ENCODE results near the gene ICAM4. TPM values are rescaled to one million over a fixed set of nuclear protein-coding genes. Genes with fewer than 3 reads are reported as not detected.
A peak's percentile ranks its signal among the peaks of the same experiment; 100 is the strongest.

The ICAM4 gene
- polyA plus RNA-seq, 1 donor from 2014 or later, result 0.81 TPM

GRCh38 chr19:10290876-10291553, 4.3 kb downstream of the ICAM4 start:
- peaks cover 2% of the 10 kb centered on the region for H3K36me3 Mint-ChIP-seq
- peak overlapping the region; percentile 71 to 93 (median 82) for H3K4me3 Mint-ChIP-seq
- H3K4me1 Mint-ChIP-seq, result peaks cover 33 to 41% (median 39%) of the 10 kb centered on the region in 3 donors
- H3K27me3 Mint-ChIP-seq, result peaks cover 62% of the 10 kb centered on the region
- peaks cover 0 to 7% (median 0%) of the 10 kb centered on the region in 3 donors for H3K9me3 Mint-ChIP-seq
- H3K27ac Mint-ChIP-seq, result peak overlapping the region; percentile 82 to 99 (median 89)

- peaks cover 2% of the 10 kb centered on the region for H3K36me3 Mint-ChIP-seq
- peaks cover 0 to 7% (median 0%) of the 10 kb centered on the region in 3 donors for H3K9me3 Mint-ChIP-seq
- peak overlapping the region; percentile 71 to 93 (median 82) for H3K4me3 Mint-ChIP-seq
- H3K27ac Mint-ChIP-seq, result peak overlapping the region; percentile 82 to 99 (median 89)
- peaks cover 62% of the 10 kb centered on the region for H3K27me3 Mint-ChIP-seq
- H3K4me1 Mint-ChIP-seq, result peaks cover 28 to 35% (median 34%) of the 10 kb centered on the region in 3 donors
Measured at GRCh38 chr19:10291554-10292205, 4.9 kb downstream of the ICAM4 start.

- peaks cover 62% of the 10 kb centered on the region for H3K27me3 Mint-ChIP-seq
- H3K4me1 Mint-ChIP-seq, result peaks cover 24 to 34% (median 34%) of the 10 kb centered on the region in 3 donors
- H3K27ac Mint-ChIP-seq, result peak overlapping the region; percentile 82 to 99 (median 89)
Measured at GRCh38 chr19:10292206-10292788, 5.5 kb downstream of the ICAM4 start.

GRCh38 chr19:10292789-10293636, 6.3 kb downstream of the ICAM4 start:
- Mint-ChIP-seq H3K4me3 (peak overlapping the region; percentile 71 to 93 (median 82)), H3K9me3 (peaks cover 0 to 7% (median 0%) of the 10 kb centered on the region in 3 donors), H3K4me1 (peaks cover 22 to 32% (median 30%) of the 10 kb centered on the region in 3 donors), H3K36me3 (no peaks in the 10 kb centered on the region), H3K27me3 (peaks cover 56% of the 10 kb centered on the region), H3K27ac (peak overlapping the region; percentile 73 to 99 (median 82))

More at GRCh38 chr19:10292206-10292788, 5.5 kb downstream of the ICAM4 start:
- peaks cover 0 to 7% (median 0%) of the 10 kb centered on the region in 3 donors for H3K9me3 Mint-ChIP-seq
- H3K4me3 Mint-ChIP-seq, result peak overlapping the region; percentile 71 to 93 (median 82)
- H3K36me3 Mint-ChIP-seq, result peaks cover 2% of the 10 kb centered on the region

- Mint-ChIP-seq H3K27ac (peak overlapping the region; percentile 71 to 99 (median 82)), H3K4me1 (peaks cover 19 to 28% (median 24%) of the 10 kb centered on the region in 3 donors), H3K36me3 (no peaks in the 10 kb centered on the region), H3K27me3 (peaks cover 53% of the 10 kb centered on the region), H3K4me3 (peak overlapping the region in 3 of 4 donors; percentile 21 to 90 (median 84)), H3K9me3 (peaks cover 0 to 7% (median 0%) of the 10 kb centered on the region in 3 donors)
Measured at GRCh38 chr19:10293637-10294367, 7.0 kb downstream of the ICAM4 start.

- H3K4me3 Mint-ChIP-seq, result peak overlapping the region; percentile 21 to 90 (median 83)
- H3K36me3 Mint-ChIP-seq, result no peaks in the 10 kb centered on the region
- H3K27ac Mint-ChIP-seq, result peak overlapping the region in 2 of 3 donors; percentile 59 to 82
- H3K9me3 Mint-ChIP-seq, result peaks cover 0 to 7% (median 0%) of the 10 kb centered on the region in 3 donors
- peaks cover 48% of the 10 kb centered on the region for H3K27me3 Mint-ChIP-seq
- peaks cover 18 to 25% (median 19%) of the 10 kb centered on the region in 3 donors for H3K4me1 Mint-ChIP-seq
Measured at GRCh38 chr19:10294368-10294697, 7.6 kb downstream of the ICAM4 start.

GRCh38 chr19:10295305-10295846, 8.6 kb downstream of the ICAM4 start:
- Mint-ChIP-seq H3K36me3 (no peaks in the 10 kb centered on the region), H3K9me3 (peaks cover 0 to 7% (median 0%) of the 10 kb centered on the region in 3 donors), H3K4me3 (peak overlapping the region; percentile 65 to 98 (median 84)), H3K27ac (peak overlapping the region; percentile 63 to 89 (median 82)), H3K4me1 (peaks cover 14 to 22% (median 19%) of the 10 kb centered on the region in 3 donors), H3K27me3 (peaks cover 43% of the 10 kb centered on the region)

GRCh38 chr19:10295847-10296591, 9.3 kb downstream of the ICAM4 start:
- H3K4me1 Mint-ChIP-seq, result peaks cover 10 to 19% (median 16%) of the 10 kb centered on the region in 3 donors
- H3K9me3 Mint-ChIP-seq, result peaks cover 0 to 7% (median 0%) of the 10 kb centered on the region in 3 donors
- H3K4me3 Mint-ChIP-seq, result peak overlapping the region; percentile 65 to 98 (median 84)
- H3K27ac Mint-ChIP-seq, result peak overlapping the region; percentile 63 to 89 (median 82)
- peaks cover 38% of the 10 kb centered on the region for H3K27me3 Mint-ChIP-seq
- H3K36me3 Mint-ChIP-seq, result no peaks in the 10 kb centered on the region

- Mint-ChIP-seq H3K27ac (peak overlapping the region in 1 of 3 donors; percentile 71), H3K4me3 (no peak overlapping the region)
Measured at GRCh38 chr19:10299545-10300458, 13.0 kb downstream of the ICAM4 start.

GRCh38 chr19:10305139-10305806, 18.5 kb downstream of the ICAM4 start:
- Mint-ChIP-seq H3K4me1 (peaks cover 0 to 1% (median 0%) of the 10 kb centered on the region in 3 donors), H3K36me3 (no peaks in the 10 kb centered on the region), H3K9me3 (no peaks in the 10 kb centered on the region), H3K4me3 (no peak overlapping the region), H3K27ac (no peak overlapping the region), H3K27me3 (no peaks in the 10 kb centered on the region)

More at GRCh38 chr19:10299545-10300458, 13.0 kb downstream of the ICAM4 start:
- peaks cover 8% of the 10 kb centered on the region for H3K27me3 Mint-ChIP-seq
- peaks cover 5 to 7% (median 6%) of the 10 kb centered on the region in 3 donors for H3K4me1 Mint-ChIP-seq
- no peaks in the 10 kb centered on the region for H3K9me3 Mint-ChIP-seq
- no peaks in the 10 kb centered on the region for H3K36me3 Mint-ChIP-seq

GRCh38 chr19:10306327-10306726, 19.6 kb downstream of the ICAM4 start:
- Mint-ChIP-seq H3K4me1 (peaks cover 0 to 1% (median 0%) of the 10 kb centered on the region in 3 donors), H3K36me3 (no peaks in the 10 kb centered on the region), H3K27me3 (no peaks in the 10 kb centered on the region), H3K9me3 (no peaks in the 10 kb centered on the region), H3K27ac (no peak overlapping the region), H3K4me3 (no peak overlapping the region)

GRCh38 chr19:10309423-10309822, 22.7 kb downstream of the ICAM4 start, which contains the start of gene ZGLP1:
TSS of gene ZGLP1 (minus strand) at chr19:10309815.
- H3K27me3 Mint-ChIP-seq, result no peaks in the 10 kb centered on the region
- H3K36me3 Mint-ChIP-seq, result no peaks in the 10 kb centered on the region
- H3K4me3 Mint-ChIP-seq, result no peak within 1 kb of the TSS
- H3K27ac Mint-ChIP-seq, result peak within 1 kb of the TSS in 1 of 3 donors; percentile 71
- no peaks in the 10 kb centered on the region for H3K9me3 Mint-ChIP-seq
- peaks cover 0 to 2% (median under 1%) of the 10 kb centered on the region in 3 donors for H3K4me1 Mint-ChIP-seq
